Tibial nerve (tissue), 4 donors: ENCODE results near the gene MSL2. TPM values are rescaled to one million over a fixed set of nuclear protein-coding genes. Genes with fewer than 3 reads are reported as not detected.

ENCODE experiments used
- DNase-seq, 2 donors: peaks; one replicate each; pipeline ENCODE4 v3.0.0-alpha.2; 2019; ENCODE audit warnings: low spot score in 2 of 2
- H3K27ac ChIP-seq, 4 donors: fragments of 200-600 bp; sonication (generic) in 3 of 4; one replicate each; pipeline ENCODE4 v1.5.1; 2017 to 2019; ENCODE audit warnings: mild to moderate bottlenecking in 1 of 4
- H3K27me3 ChIP-seq, 2 donors: fragments of 200-600 bp; sonication (generic) in 1 of 2; one replicate each; pipeline versions ENCODE4 v1.5.1 to v1.6.0; 2017 to 2019
- H3K36me3 ChIP-seq, 3 donors: fragments of 200-600 bp; sonication (generic); one replicate each; pipeline ENCODE4 v1.5.1; 2018 to 2019
- H3K4me1 ChIP-seq, 4 donors: fragments of 200-600 bp; sonication (generic) in 3 of 4; one replicate each; pipeline ENCODE4 v1.5.1; 2017 to 2019
- H3K4me3 ChIP-seq, 4 donors: fragments of 200-600 bp; sonication (generic) in 3 of 4; one replicate each; pipeline ENCODE4 v1.5.1; 2017 to 2019; ENCODE audit warnings: mild to moderate bottlenecking in 1 of 4, moderate library complexity in 1 of 4
- H3K9me3 ChIP-seq, 4 donors: fragments of 200-600 bp; sonication (generic) in 3 of 4; one replicate each; pipeline ENCODE4 v1.5.1; 2017 to 2019
- CTCF ChIP-seq, 5 experiments: fragments of 200-600 bp in 3 of 5; fragments of 450-650 bp in 2 of 5; sonication (generic) in 3 of 5; IDR thresholded peaks; one replicate each; pipeline ENCODE4 v1.5.1; 2016 to 2019; ENCODE audit warnings: antibody characterized with exemption in 5 of 5, mild to moderate bottlenecking in 3 of 5, moderate library complexity in 2 of 5
- EP300 ChIP-seq, 2 donors: sonication (generic); formaldehyde crosslinking; IDR thresholded peaks; one replicate each; pipeline ENCODE4 v1.6.1; 2017; ENCODE audit warnings: antibody characterized with exemption in 2 of 2, mild to moderate bottlenecking in 1 of 2
- POLR2A ChIP-seq, 2 donors: fragments of 450-650 bp; IDR thresholded peaks; one replicate each; pipeline ENCODE4 v1.6.1; 2017; ENCODE audit warnings: antibody characterized with exemption in 2 of 2, mild to moderate bottlenecking in 2 of 2, moderate library complexity in 2 of 2
- WGBS, 2 donors: methylation state at CpG; one replicate each; pipeline ENCODE4 v1.1.5; 2018; 5-methylcytosine and 5-hydroxymethylcytosine counted together
- total RNA-seq, 4 donors: library from RNA; depleted of rRNA; stranded (reverse); fragments of >200 nt; gene quantifications; one replicate each; pipeline ENCODE4 v1.1.0, GENCODE V29; 2016

Gene MSL2
- total RNA-seq, result 10 to 100 TPM; 19.8 to 53.4 (median 44.5) TPM

GRCh38 chr3:136196064-136196400 lies at the start of gene MSL2:
TSS of gene MSL2 (minus strand) at chr3:136196335. CDS start at chr3:136195113, 1,222 bp downstream.
- H3K4me3 ChIP-seq, result peak within 1 kb of the TSS; percentile 80 to 95 (median 91)
- 1% methylated on average over 20 to 23 of the region's 37 CpGs for WGBS, 2 donors
- DNase-seq, result no peak
- peaks cover 0 to 35% (median 30%) of the 10 kb centered on the region in 4 donors for H3K4me1 ChIP-seq
- peak within 1 kb of the TSS; percentile 97 to 100 (median 99) for H3K27ac ChIP-seq
- peak; percentile 74 to 85 for TF ChIP-seq POLR2A (IDR thresholded peaks at IDR 0.05)
- TF ChIP-seq EP300 (IDR thresholded peaks at IDR 0.05), result no peak
- no peaks in the 10 kb centered on the region for H3K9me3 ChIP-seq
- H3K36me3 ChIP-seq, result no peaks in the 10 kb centered on the region
- H3K27me3 ChIP-seq, result no peaks in the 10 kb centered on the region

DNA sequence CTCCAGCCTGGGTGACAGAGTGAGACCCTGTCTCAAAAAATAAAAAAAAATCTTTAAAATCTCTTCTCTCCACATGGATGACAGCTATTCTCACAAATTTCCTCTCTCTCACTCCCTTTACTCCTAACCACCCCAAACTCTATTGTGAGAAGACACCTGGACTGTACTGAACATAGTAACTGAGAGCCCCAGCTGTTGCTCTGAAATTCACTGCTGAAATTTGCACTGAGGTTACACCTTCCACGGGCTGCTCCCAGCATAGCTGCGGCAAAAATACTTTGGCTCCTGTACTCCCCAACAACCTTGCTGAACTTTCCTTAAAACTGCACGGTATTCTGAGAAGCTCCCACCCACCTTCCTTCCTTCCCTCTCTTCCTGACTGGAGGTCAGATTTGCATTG lies 49.6 kb upstream of the MSL2 start:
- 58 to 59% methylated on average over 3 of the region's 3 CpGs for WGBS, 2 donors
- no peaks in the 10 kb centered on the region for H3K36me3 ChIP-seq
- no peak for TF ChIP-seq EP300 (IDR thresholded peaks at IDR 0.05)
- TF ChIP-seq CTCF (IDR thresholded peaks at IDR 0.05), result no peak
- TF ChIP-seq POLR2A (IDR thresholded peaks at IDR 0.05), result no peak
- H3K27ac ChIP-seq, result no peak overlapping the region
- no peaks in the 10 kb centered on the region for H3K9me3 ChIP-seq
- no peaks in the 10 kb centered on the region for H3K27me3 ChIP-seq
- H3K4me1 ChIP-seq, result peaks cover 0 to 5% (median 2%) of the 10 kb centered on the region in 4 donors
- no peak overlapping the region for H3K4me3 ChIP-seq
- DNase-seq, result no peak

GRCh38 chr3:136239094-136239493 lies 43.0 kb upstream of the MSL2 start:
- Histone ChIP-seq H3K9me3 (no peaks in the 10 kb centered on the region), H3K4me3 (no peak overlapping the region), H3K27ac (no peak overlapping the region), H3K27me3 (no peaks in the 10 kb centered on the region), H3K4me1 (no peaks in the 10 kb centered on the region), H3K36me3 (no peaks in the 10 kb centered on the region)
- 28 to 29% methylated on average over 1 of the region's 1 CpG for WGBS, 2 donors
- TF ChIP-seq POLR2A (IDR thresholded peaks at IDR 0.05), result no peak
- TF ChIP-seq EP300 (IDR thresholded peaks at IDR 0.05), result no peak
- no peak for TF ChIP-seq CTCF (IDR thresholded peaks at IDR 0.05)
- no peak for DNase-seq

DNA sequence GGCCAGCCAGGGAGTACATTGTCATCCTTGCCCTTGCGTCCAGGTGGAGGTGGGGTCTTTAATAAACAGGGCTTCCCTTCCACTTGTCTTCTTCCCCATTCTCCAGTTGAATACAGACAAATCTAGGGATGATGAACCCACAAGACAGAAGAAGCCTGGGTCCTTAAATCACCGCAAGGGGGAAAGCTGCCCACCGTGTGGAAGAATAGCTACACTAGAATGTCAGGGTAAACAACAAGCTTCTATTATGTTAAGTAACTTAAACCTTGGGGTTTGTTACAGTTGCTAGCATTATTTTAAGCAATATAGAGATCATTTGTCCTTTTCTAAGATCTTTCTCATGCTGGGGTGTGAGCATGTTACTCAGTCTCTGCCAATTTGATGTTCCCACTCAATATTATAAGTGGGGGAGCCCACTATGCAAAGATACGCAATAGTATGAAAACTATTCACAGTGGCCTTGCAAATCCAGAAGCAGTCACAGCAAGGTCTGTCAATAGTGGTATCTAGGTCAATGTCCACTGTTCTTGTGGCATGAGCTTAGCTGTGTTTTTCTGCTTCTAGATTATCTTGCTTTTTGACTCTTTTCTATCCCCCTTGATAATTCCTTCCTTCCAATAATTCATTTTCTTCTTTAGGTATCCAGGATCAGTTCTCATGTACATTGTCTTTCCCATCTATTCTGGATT lies 42.0 kb upstream of the MSL2 start:
- no peaks in the 10 kb centered on the region for H3K27me3 ChIP-seq
- H3K4me1 ChIP-seq, result no peaks in the 10 kb centered on the region
- H3K36me3 ChIP-seq, result no peaks in the 10 kb centered on the region
- H3K9me3 ChIP-seq, result no peaks in the 10 kb centered on the region
- no peak overlapping the region for H3K4me3 ChIP-seq
- no peak overlapping the region for H3K27ac ChIP-seq
- 81% methylated on average over 4 of the region's 4 CpGs for WGBS, 2 donors
- no peak for TF ChIP-seq CTCF (IDR thresholded peaks at IDR 0.05)
- TF ChIP-seq POLR2A (IDR thresholded peaks at IDR 0.05), result no peak
- TF ChIP-seq EP300 (IDR thresholded peaks at IDR 0.05), result no peak
- DNase-seq, result no peak

DNA sequence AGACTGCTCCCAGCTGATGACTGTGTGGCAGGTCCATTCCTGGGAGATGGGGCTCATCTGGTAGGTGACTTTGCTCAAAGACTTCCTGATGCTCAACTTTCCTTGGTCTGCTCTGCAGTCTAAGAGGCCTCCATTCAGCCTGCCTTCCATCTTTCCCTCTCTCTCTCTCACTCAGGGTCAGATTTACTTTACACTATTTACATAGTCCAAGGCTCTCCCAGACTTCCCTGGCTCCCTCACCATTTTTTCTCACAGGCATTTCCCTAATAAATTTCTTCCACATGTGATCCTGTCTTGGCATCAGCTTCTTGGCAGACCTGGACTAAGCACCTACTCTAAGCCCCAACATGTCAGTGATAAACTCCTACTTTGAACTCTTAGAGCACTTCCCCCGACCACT lies 41.0 kb upstream of the MSL2 start:
- Histone ChIP-seq H3K9me3 (no peaks in the 10 kb centered on the region), H3K27ac (no peak overlapping the region), H3K4me3 (no peak overlapping the region), H3K36me3 (no peaks in the 10 kb centered on the region), H3K27me3 (no peaks in the 10 kb centered on the region), H3K4me1 (no peaks in the 10 kb centered on the region)
- WGBS, 2 donors, result 90 to 91% methylated on average over 1 of the region's 1 CpG
- no peak for DNase-seq
- TF ChIP-seq POLR2A (IDR thresholded peaks at IDR 0.05), result no peak
- no peak for TF ChIP-seq CTCF (IDR thresholded peaks at IDR 0.05)
- TF ChIP-seq EP300 (IDR thresholded peaks at IDR 0.05), result no peak
